NCI-H2107 (cell line): ENCODE measurements around the gene HEBP2.
"Not testable (repeated sequence)": the region's sequence is repeated elsewhere in the genome, so short reads cannot be mapped to it uniquely, and the experiment has no call there.

Experiments used
- DNase-seq: peaks from one replicate; lab custom pipeline; 2025; lab: John Stamatoyannopoulos, UW

The HEBP2 gene

GRCh38 chr6:138403801-138404665 lies at the start of gene HEBP2:
TSS of gene HEBP2 (plus strand) at chr6:138404223. CDS start at chr6:138404496, 273 bp downstream.
- peak; percentile 90 for DNase-seq

GRCh38 chr6:138357928-138358327 lies 46.1 kb upstream of the HEBP2 start:
- DNase-seq: no peak

- not testable (repeated sequence) for DNase-seq
Measured at GRCh38 chr6:138368684-138369083, 35.3 kb upstream of the HEBP2 start.

- no peak for DNase-seq
Measured at GRCh38 chr6:138370631-138371451, 33.2 kb upstream of the HEBP2 start.

- no peak for DNase-seq
Measured at GRCh38 chr6:138371452-138371711, 32.6 kb upstream of the HEBP2 start.

GRCh38 chr6:138371720-138372119 lies 32.3 kb upstream of the HEBP2 start:
- no peak for DNase-seq

- no peak for DNase-seq
Measured at GRCh38 chr6:138372711-138373463, 31.1 kb upstream of the HEBP2 start.

- DNase-seq: no peak
Measured at GRCh38 chr6:138374230-138374629, 29.8 kb upstream of the HEBP2 start.

GRCh38 chr6:138374815-138375214 lies 29.2 kb upstream of the HEBP2 start:
- DNase-seq: no peak

- DNase-seq: no peak
Measured at GRCh38 chr6:138377042-138377441, 27.0 kb upstream of the HEBP2 start.

- DNase-seq: no peak
Measured at GRCh38 chr6:138377844-138378243, 26.2 kb upstream of the HEBP2 start, which contains the start of gene SMIM28. TSS of gene SMIM28 (plus strand) at chr6:138377905. CDS start at chr6:138378073, 168 bp downstream.

GRCh38 chr6:138378463-138378862 lies 25.6 kb upstream of the HEBP2 start:
- DNase-seq: no peak

GRCh38 chr6:138382498-138383265 lies 21.3 kb upstream of the HEBP2 start:
- no peak for DNase-seq

- no peak for DNase-seq
Measured at GRCh38 chr6:138383776-138384175, 20.2 kb upstream of the HEBP2 start.

GRCh38 chr6:138386897-138387296 lies 17.1 kb upstream of the HEBP2 start:
- no peak for DNase-seq

- DNase-seq: no peak
Measured at GRCh38 chr6:138387577-138388368, 16.2 kb upstream of the HEBP2 start.

GRCh38 chr6:138389551-138389950 lies 14.5 kb upstream of the HEBP2 start:
- no peak for DNase-seq

GRCh38 chr6:138393871-138394783 lies 9.9 kb upstream of the HEBP2 start:
- no peak for DNase-seq

GRCh38 chr6:138396709-138397108 lies 7.3 kb upstream of the HEBP2 start:
- DNase-seq: no peak
